DOHH2 (cell line): ENCODE measurements around the gene RASGRF1.

ENCODE experiments used
- H3F3A ChIP-seq: fragments of 200-600 bp; sonication (generic), shearing (Covaris generic); 2 replicates; pipeline ENCODE4 v1.6.0; 2016; ENCODE audit warnings: antibody characterized with exemption, mild to moderate bottlenecking; ENCODE audit not compliant: control insufficient read depth, insufficient read depth
- H3K27ac ChIP-seq: fragments of 200-600 bp; sonication (generic); 2 replicates; pipeline ENCODE4 v1.5.1; 2014; ENCODE audit warnings: low read depth, mild to moderate bottlenecking, low read length, moderate library complexity
- H3K27me3 ChIP-seq: fragments of 200-600 bp; sonication (generic); 2 replicates; pipeline ENCODE4 v1.6.1; 2014; ENCODE audit warnings: mild to moderate bottlenecking, low read length, mixed read lengths; ENCODE audit not compliant: control insufficient read depth
- H3K36me3 ChIP-seq: fragments of 200-600 bp; sonication (generic); 2 replicates; pipeline ENCODE4 v1.6.1; 2014; ENCODE audit warnings: mild to moderate bottlenecking, low read length, moderate library complexity, mixed read lengths; ENCODE audit not compliant: control insufficient read depth
- H3K4me1 ChIP-seq: fragments of 200-600 bp; sonication (generic); 2 replicates; pipeline ENCODE4 v1.6.1; 2014; ENCODE audit warnings: mild to moderate bottlenecking, low read length, mixed read lengths; ENCODE audit not compliant: control insufficient read depth
- H3K4me2 ChIP-seq: fragments of 200-600 bp; sonication (generic); 2 replicates; pipeline ENCODE4 v1.6.0; 2014; ENCODE audit warnings: mild to moderate bottlenecking, low read length, moderate library complexity
- H3K4me3 ChIP-seq: fragments of 200-600 bp; sonication (generic); 2 replicates; pipeline ENCODE4 v1.5.1; 2014; ENCODE audit warnings: mild to moderate bottlenecking, low read length, mixed read lengths
- H3K79me2 ChIP-seq: fragments of 200-600 bp; sonication (generic); 2 replicates; pipeline ENCODE4 v1.6.1; 2014; ENCODE audit warnings: mild to moderate bottlenecking, low read length, mixed read lengths; ENCODE audit not compliant: control insufficient read depth
- H3K9me2 ChIP-seq: fragments of 200-600 bp; sonication (generic); replicated peaks from 2 replicates; pipeline ENCODE4 v1.6.1; 2014; ENCODE audit warnings: mild to moderate bottlenecking, low read length, mixed read lengths; ENCODE audit not compliant: control insufficient read depth
- H3K9me3 ChIP-seq: fragments of 200-600 bp; sonication (generic); 2 replicates; pipeline ENCODE4 v1.6.1; 2014; ENCODE audit warnings: antibody characterized with exemption, low read length, mixed read lengths; ENCODE audit not compliant: control insufficient read depth, insufficient read depth
- H4K20me1 ChIP-seq: fragments of 200-600 bp; sonication (generic); 2 replicates; pipeline ENCODE4 v1.6.0; 2014; ENCODE audit warnings: low read depth, mild to moderate bottlenecking, antibody characterized with exemption, low read length, moderate library complexity; ENCODE audit not compliant: control insufficient read depth, insufficient read depth
- EZH2phosphoT487 ChIP-seq: fragments of 200-600 bp; sonication (generic); IDR thresholded peaks from 2 replicates; pipeline ENCODE4 v1.6.1; 2017; ENCODE audit warnings: borderline replicate concordance, mild to moderate bottlenecking, antibody characterized with exemption, low read length, moderate library complexity, mixed read lengths
- TF ChIP-seq, protein P1 (sequence below): fragments of 200-600 bp; sonication (generic); IDR thresholded peaks from one replicate; pipeline ENCODE4 v1.5.1; 2014; ENCODE audit warnings: antibody characterized with exemption, mild to moderate bottlenecking, low read depth, low read length; ENCODE audit not compliant: poor library complexity, severe bottlenecking

RASGRF1 gene

DNA sequence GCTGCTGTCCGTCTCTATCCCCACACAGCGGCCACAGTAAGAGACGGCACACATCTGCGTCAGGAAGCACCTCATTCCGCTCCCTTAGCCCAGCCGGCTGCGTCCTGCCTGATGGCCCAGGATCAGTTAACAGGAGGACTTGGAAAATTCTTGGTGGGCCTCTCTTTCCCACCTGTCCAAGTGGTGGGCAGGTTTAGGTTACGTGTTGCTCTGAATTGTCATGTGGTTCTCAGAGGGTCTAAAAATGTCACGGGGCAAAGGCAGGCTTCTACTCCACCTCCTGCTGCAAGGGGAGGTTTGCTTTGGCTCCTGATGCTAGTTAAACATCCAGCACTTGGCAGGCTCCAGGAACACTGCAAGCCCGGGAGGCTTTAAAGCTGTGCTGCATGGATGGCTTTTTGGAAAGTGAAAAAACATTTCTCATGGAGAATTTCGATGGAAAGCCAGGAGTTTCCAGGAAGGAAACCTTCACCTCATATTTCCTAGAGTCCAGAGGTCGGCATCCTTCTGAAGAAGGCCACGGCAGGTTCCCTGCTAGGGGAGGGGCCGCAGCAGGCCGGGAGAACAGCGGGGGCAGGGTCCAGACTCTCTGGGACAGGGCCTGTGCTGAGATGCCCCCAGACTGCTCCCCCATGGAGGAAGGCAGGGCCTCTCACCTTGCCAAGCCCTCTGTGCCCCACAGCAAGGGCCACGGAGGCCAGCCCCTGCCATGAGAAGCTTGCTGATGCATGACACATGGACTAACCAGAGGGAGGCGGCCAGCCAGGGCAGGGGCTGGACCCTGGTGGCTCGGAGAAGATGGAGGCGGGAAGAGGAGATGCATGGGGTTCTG, 156.5 kb downstream of the RASGRF1 start:
- peaks cover 25% of the 10 kb centered on the region for H3K79me2 ChIP-seq
- H4K20me1 ChIP-seq: peaks cover 6% of the 10 kb centered on the region; the same call in 1 of the 2 replicates
- H3K4me2 ChIP-seq: no peak overlapping the region
- H3K9me2 ChIP-seq: no peaks in the 10 kb centered on the region
- H3K9me3 ChIP-seq: no peaks in the 10 kb centered on the region
- H3K27ac ChIP-seq: no peak overlapping the region
- no peak overlapping the region for H3K4me3 ChIP-seq
- TF ChIP-seq, protein P1, sequence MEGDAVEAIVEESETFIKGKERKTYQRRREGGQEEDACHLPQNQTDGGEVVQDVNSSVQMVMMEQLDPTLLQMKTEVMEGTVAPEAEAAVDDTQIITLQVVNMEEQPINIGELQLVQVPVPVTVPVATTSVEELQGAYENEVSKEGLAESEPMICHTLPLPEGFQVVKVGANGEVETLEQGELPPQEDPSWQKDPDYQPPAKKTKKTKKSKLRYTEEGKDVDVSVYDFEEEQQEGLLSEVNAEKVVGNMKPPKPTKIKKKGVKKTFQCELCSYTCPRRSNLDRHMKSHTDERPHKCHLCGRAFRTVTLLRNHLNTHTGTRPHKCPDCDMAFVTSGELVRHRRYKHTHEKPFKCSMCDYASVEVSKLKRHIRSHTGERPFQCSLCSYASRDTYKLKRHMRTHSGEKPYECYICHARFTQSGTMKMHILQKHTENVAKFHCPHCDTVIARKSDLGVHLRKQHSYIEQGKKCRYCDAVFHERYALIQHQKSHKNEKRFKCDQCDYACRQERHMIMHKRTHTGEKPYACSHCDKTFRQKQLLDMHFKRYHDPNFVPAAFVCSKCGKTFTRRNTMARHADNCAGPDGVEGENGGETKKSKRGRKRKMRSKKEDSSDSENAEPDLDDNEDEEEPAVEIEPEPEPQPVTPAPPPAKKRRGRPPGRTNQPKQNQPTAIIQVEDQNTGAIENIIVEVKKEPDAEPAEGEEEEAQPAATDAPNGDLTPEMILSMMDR: no peak
- peaks cover 7% of the 10 kb centered on the region for H3F3A ChIP-seq
- H3K4me1 ChIP-seq: peaks cover 13% of the 10 kb centered on the region
- peaks cover 97% of the 10 kb centered on the region for H3K36me3 ChIP-seq
- H3K27me3 ChIP-seq: no peaks in the 10 kb centered on the region

DNA sequence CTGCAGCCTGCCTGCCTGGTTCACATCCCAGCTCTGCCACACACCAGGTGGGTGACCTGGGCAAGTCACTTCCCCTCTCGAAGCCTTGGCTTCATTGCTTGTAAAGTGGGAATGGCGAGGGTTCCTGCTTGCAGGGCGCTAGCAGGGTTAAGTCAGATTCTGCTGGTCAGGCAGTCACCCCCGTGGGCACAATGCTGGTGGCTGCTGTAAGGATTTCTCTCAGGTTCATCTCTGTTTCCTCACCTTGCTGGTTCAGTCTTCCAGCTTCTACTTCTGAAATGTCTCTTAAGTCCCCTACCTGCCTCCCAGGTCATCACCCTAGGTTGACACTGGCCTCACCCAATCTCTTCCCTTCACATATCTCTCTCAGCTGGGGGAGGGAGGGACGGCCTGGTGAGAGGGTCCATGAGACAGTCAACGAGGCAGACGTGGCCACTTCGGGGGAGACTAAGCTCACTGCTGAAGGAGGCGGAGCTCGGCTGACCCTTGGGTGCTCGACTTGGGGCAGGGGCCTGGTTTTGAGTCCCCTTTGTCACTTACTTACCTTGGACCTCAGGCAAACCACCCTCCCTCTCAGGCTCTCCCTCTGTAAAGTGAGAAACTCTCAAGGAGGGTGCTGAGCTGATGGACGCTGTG, 157.3 kb downstream of the RASGRF1 start:
- Histone ChIP-seq H3K4me2 (no peak overlapping the region), H3K27me3 (no peaks in the 10 kb centered on the region)

DNA sequence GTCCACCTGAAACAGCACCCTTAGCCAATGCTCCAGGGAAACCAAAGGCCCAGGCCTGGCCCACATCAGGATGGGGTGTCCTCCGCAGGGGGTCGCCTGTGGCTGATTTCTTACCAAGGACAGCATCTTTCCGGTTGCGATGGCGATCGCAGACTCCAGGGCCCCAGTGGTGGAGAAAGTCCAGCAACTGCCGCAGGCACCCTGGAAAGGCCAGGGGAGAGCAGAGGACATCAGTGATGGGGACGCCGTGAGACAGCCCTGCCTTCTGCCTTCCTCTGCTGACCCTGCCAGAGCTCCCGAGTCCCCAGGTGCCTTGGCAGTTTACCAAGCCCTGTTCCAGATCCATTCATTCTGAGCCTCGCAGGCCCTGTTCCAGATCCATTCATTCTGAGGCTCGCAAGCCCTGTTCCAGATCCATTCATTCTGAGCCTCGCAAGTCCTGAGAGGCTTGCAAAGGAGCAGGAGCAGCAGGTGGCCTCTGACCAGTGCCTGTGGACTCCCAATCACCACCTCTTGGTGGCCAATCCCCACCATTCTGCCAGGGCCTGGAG, 158.2 kb downstream of the RASGRF1 start:
- Histone ChIP-seq H3K4me3 (no peak overlapping the region), H3K36me3 (peaks cover 95% of the 10 kb centered on the region), H3K4me2 (no peak overlapping the region), H3K79me2 (peaks cover 10% of the 10 kb centered on the region), H4K20me1 (peaks cover 4% of the 10 kb centered on the region; the same call in 1 of the 2 replicates), H3K9me3 (no peaks in the 10 kb centered on the region), H3K27me3 (no peaks in the 10 kb centered on the region), H3K4me1 (no peaks in the 10 kb centered on the region), H3K9me2 (no peaks in the 10 kb centered on the region), H3K27ac (no peak overlapping the region), H3F3A (no peaks in the 10 kb centered on the region)
- TF ChIP-seq, protein P1: no peak
- TF ChIP-seq EZH2phosphoT487: no peak

More for the DNA sequence above, 157.3 kb downstream of the RASGRF1 start:
- Histone ChIP-seq H3K9me3 (no peaks in the 10 kb centered on the region), H3K9me2 (no peaks in the 10 kb centered on the region), H4K20me1 (peaks cover 6% of the 10 kb centered on the region; the same call in 1 of the 2 replicates), H3F3A (no peaks in the 10 kb centered on the region), H3K79me2 (peaks cover 18% of the 10 kb centered on the region), H3K27ac (no peak overlapping the region), H3K4me3 (no peak overlapping the region), H3K4me1 (peaks cover 5% of the 10 kb centered on the region), H3K36me3 (peaks cover 96% of the 10 kb centered on the region)
- TF ChIP-seq, protein P1: no peak
- TF ChIP-seq EZH2phosphoT487: no peak
